ENCODE measurements around the gene ARL5B.

The ARL5B gene

GRCh38 chr10:18681971-18682411, 22.8 kb downstream of the ARL5B start:
- no peaks in the 10 kb centered on the region for H3K27me3 ChIP-seq (ENCODE audit: insufficient read depth, low read length)
- H3K27ac ChIP-seq (ENCODE audit: low read depth, low read length) = no peak overlapping the region
- no peaks in the 10 kb centered on the region for H3K4me1 ChIP-seq (ENCODE audit: insufficient read depth, low read length)
- peaks cover 37% of the 10 kb centered on the region for H3K36me3 ChIP-seq (ENCODE audit: insufficient read depth, low read length)
- H3K4me3 ChIP-seq (ENCODE audit: low read length) = no peak overlapping the region
- H3K9ac ChIP-seq (ENCODE audit: low read depth, low read length) = no peak overlapping the region
- WGBS = 98% methylated on average over 3 of the region's 4 CpGs
- H3K9me3 ChIP-seq (ENCODE audit: insufficient read depth, low read depth, low read length) = no peaks in the 10 kb centered on the region

- Histone ChIP-seq H3K9me3 (ENCODE audit: insufficient read depth, low read depth, low read length) (no peaks in the 10 kb centered on the region), H3K27ac (ENCODE audit: low read depth, low read length) (no peak overlapping the region), H3K27me3 (ENCODE audit: insufficient read depth, low read length) (no peaks in the 10 kb centered on the region), H3K4me3 (ENCODE audit: low read length) (no peak overlapping the region), H3K36me3 (ENCODE audit: insufficient read depth, low read length) (peaks cover 26% of the 10 kb centered on the region), H3K9ac (ENCODE audit: low read depth, low read length) (no peak overlapping the region), H3K4me1 (ENCODE audit: insufficient read depth, low read length) (no peaks in the 10 kb centered on the region)
- WGBS = 100% methylated on average over 1 of the region's 1 CpG
Measured at GRCh38 chr10:18683427-18683826, 24.2 kb downstream of the ARL5B start.

DNA sequence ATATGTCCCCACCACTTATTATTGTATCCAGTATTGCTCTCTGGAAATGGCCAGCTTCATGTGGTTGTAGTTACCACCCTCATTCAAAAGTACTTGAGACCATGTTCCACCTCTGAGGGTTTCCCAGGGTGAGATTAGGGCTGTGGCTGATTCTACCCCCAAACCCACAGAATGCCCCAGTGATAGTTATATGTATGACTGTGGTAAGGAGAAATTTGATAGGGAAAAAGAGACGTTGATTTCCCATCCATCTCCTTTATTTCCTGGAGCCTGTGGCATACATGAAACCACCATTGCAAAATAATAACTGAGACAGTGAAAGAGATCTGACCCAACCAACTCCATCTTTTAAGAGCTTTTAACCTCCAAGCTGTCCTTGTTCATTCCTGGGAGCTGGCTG, 25.2 kb downstream of the ARL5B start:
- Histone ChIP-seq H3K4me3 (ENCODE audit: low read length) (no peak overlapping the region), H3K9me3 (ENCODE audit: insufficient read depth, low read depth, low read length) (no peaks in the 10 kb centered on the region), H3K4me1 (ENCODE audit: insufficient read depth, low read length) (no peaks in the 10 kb centered on the region), H3K27ac (ENCODE audit: low read depth, low read length) (no peak overlapping the region), H3K27me3 (ENCODE audit: insufficient read depth, low read length) (no peaks in the 10 kb centered on the region), H3K9ac (ENCODE audit: low read depth, low read length) (no peak overlapping the region), H3K36me3 (ENCODE audit: insufficient read depth, low read length) (peaks cover 17% of the 10 kb centered on the region; the same call in 1 of the 2 replicates)
- no CpG with 5 or more reads among the region's 1 CpG for WGBS

- Histone ChIP-seq H3K4me3 (ENCODE audit: low read length) (no peak overlapping the region), H3K36me3 (ENCODE audit: insufficient read depth, low read length) (peaks cover 13% of the 10 kb centered on the region; the same call in 1 of the 2 replicates), H3K9ac (ENCODE audit: low read depth, low read length) (no peak overlapping the region), H3K9me3 (ENCODE audit: insufficient read depth, low read depth, low read length) (no peaks in the 10 kb centered on the region), H3K27me3 (ENCODE audit: insufficient read depth, low read length) (no peaks in the 10 kb centered on the region), H3K27ac (ENCODE audit: low read depth, low read length) (no peak overlapping the region), H3K4me1 (ENCODE audit: insufficient read depth, low read length) (no peaks in the 10 kb centered on the region)
- 98% methylated on average over 3 of the region's 3 CpGs for WGBS
Measured at GRCh38 chr10:18684953-18685352, 25.7 kb downstream of the ARL5B start.

DNA sequence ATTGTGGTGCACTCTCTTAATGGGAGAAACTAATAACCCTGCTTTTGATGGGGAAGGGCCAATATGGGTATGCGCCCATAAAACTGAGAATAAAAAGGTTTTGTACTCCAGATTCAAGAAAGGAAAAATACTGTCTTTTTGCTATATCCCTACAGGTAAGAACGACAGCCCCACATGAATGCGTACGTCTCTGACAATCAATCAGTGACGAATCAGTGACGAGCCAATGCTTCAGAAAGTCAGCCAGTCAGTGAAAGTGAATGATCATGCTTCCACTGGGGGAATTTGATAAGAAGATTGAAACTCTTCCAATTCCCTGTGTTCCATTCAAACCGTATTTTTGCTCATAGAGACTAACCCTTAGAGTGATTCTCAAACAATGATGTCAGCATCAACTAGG, 26.3 kb downstream of the ARL5B start:
- no peak overlapping the region for H3K9ac ChIP-seq (ENCODE audit: low read depth, low read length)
- no peaks in the 10 kb centered on the region for H3K9me3 ChIP-seq (ENCODE audit: insufficient read depth, low read depth, low read length)
- H3K27ac ChIP-seq (ENCODE audit: low read depth, low read length) = no peak overlapping the region
- no peak overlapping the region for H3K4me3 ChIP-seq (ENCODE audit: low read length)
- H3K36me3 ChIP-seq (ENCODE audit: insufficient read depth, low read length) = peaks cover 8% of the 10 kb centered on the region; the same call in 1 of the 2 replicates
- no peaks in the 10 kb centered on the region for H3K4me1 ChIP-seq (ENCODE audit: insufficient read depth, low read length)
- WGBS = 94% methylated on average over 7 of the region's 7 CpGs
- no peaks in the 10 kb centered on the region for H3K27me3 ChIP-seq (ENCODE audit: insufficient read depth, low read length)

DNA sequence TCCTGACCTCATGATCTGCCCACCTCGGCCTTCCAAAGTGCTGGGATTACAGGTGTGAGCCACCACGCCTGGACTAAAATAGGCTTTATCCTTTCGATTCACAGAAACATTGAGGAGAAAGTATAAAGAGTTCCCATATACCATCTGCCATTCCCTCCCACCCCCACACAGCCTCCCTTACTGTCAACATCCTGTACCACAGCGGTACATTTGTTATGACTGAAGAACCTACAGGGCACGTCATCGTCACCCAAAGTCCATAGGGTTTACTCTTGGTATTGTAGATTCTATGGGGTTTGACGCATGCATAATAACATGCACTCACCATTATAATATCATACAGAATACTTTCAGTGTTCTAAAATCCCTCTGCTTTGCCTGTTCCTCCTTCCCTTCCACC, 28.0 kb downstream of the ARL5B start:
- no peaks in the 10 kb centered on the region for H3K9me3 ChIP-seq (ENCODE audit: insufficient read depth, low read depth, low read length)
- H3K27ac ChIP-seq (ENCODE audit: low read depth, low read length) = no peak overlapping the region
- H3K4me3 ChIP-seq (ENCODE audit: low read length) = no peak overlapping the region
- no peaks in the 10 kb centered on the region for H3K36me3 ChIP-seq (ENCODE audit: insufficient read depth, low read length)
- H3K4me1 ChIP-seq (ENCODE audit: insufficient read depth, low read length) = no peaks in the 10 kb centered on the region
- H3K9ac ChIP-seq (ENCODE audit: low read depth, low read length) = no peak overlapping the region
- 93% methylated on average over 7 of the region's 7 CpGs for WGBS
- H3K27me3 ChIP-seq (ENCODE audit: insufficient read depth, low read length) = no peaks in the 10 kb centered on the region

- no peaks in the 10 kb centered on the region for H3K9me3 ChIP-seq (ENCODE audit: insufficient read depth, low read depth, low read length)
- no peaks in the 10 kb centered on the region for H3K36me3 ChIP-seq (ENCODE audit: insufficient read depth, low read length)
- 90% methylated on average over 5 of the region's 5 CpGs for WGBS
- H3K27ac ChIP-seq (ENCODE audit: low read depth, low read length) = no peak overlapping the region
- no peak overlapping the region for H3K9ac ChIP-seq (ENCODE audit: low read depth, low read length)
- H3K4me3 ChIP-seq (ENCODE audit: low read length) = no peak overlapping the region
- H3K4me1 ChIP-seq (ENCODE audit: insufficient read depth, low read length) = no peaks in the 10 kb centered on the region
- H3K27me3 ChIP-seq (ENCODE audit: insufficient read depth, low read length) = no peaks in the 10 kb centered on the region
Measured at GRCh38 chr10:18687706-18688105, 28.5 kb downstream of the ARL5B start.

DNA sequence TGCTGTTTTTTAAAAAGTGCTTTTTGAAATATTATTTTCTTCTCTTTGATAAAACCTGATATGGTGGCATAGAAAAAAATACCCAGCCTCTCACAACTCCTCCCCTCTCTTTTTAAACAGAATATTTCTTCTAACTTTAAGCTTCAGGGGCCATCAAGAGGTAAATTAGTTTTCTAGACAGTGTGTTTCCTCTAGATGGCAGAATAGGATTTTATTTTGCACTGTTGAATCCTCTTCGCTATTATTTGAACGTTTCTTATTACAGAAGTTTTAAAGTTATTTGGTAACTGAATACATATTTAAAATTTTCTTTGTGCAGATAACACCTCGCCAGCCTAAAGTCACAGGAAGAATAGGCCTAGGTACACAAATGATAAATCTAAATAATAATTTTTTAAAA, 30.3 kb downstream of the ARL5B start:
- H3K9me3 ChIP-seq (ENCODE audit: insufficient read depth, low read depth, low read length) = no peaks in the 10 kb centered on the region
- H3K27ac ChIP-seq (ENCODE audit: low read depth, low read length) = no peak overlapping the region
- no peaks in the 10 kb centered on the region for H3K4me1 ChIP-seq (ENCODE audit: insufficient read depth, low read length)
- H3K9ac ChIP-seq (ENCODE audit: low read depth, low read length) = no peak overlapping the region
- no peak overlapping the region for H3K4me3 ChIP-seq (ENCODE audit: low read length)
- no peaks in the 10 kb centered on the region for H3K27me3 ChIP-seq (ENCODE audit: insufficient read depth, low read length)
- H3K36me3 ChIP-seq (ENCODE audit: insufficient read depth, low read length) = no peaks in the 10 kb centered on the region
- 100% methylated on average over 1 of the region's 3 CpGs for WGBS

- H3K4me1 ChIP-seq (ENCODE audit: insufficient read depth, low read length) = no peaks in the 10 kb centered on the region
- no peaks in the 10 kb centered on the region for H3K27me3 ChIP-seq (ENCODE audit: insufficient read depth, low read length)
- 96% methylated on average over 6 of the region's 6 CpGs for WGBS
- H3K4me3 ChIP-seq (ENCODE audit: low read length) = no peak overlapping the region
- H3K36me3 ChIP-seq (ENCODE audit: insufficient read depth, low read length) = no peaks in the 10 kb centered on the region
- H3K27ac ChIP-seq (ENCODE audit: low read depth, low read length) = no peak overlapping the region
- no peak overlapping the region for H3K9ac ChIP-seq (ENCODE audit: low read depth, low read length)
- H3K9me3 ChIP-seq (ENCODE audit: insufficient read depth, low read depth, low read length) = no peaks in the 10 kb centered on the region
Measured at GRCh38 chr10:18690541-18690940, 31.3 kb downstream of the ARL5B start.

GRCh38 chr10:18699849-18700840, 40.9 kb downstream of the ARL5B start:
- Histone ChIP-seq H3K27me3 (ENCODE audit: insufficient read depth, low read length) (no peaks in the 10 kb centered on the region), H3K9ac (ENCODE audit: low read depth, low read length) (no peak overlapping the region), H3K36me3 (ENCODE audit: insufficient read depth, low read length) (no peaks in the 10 kb centered on the region), H3K27ac (ENCODE audit: low read depth, low read length) (no peak overlapping the region), H3K9me3 (ENCODE audit: insufficient read depth, low read depth, low read length) (no peaks in the 10 kb centered on the region), H3K4me3 (ENCODE audit: low read length) (no peak overlapping the region), H3K4me1 (ENCODE audit: insufficient read depth, low read length) (no peaks in the 10 kb centered on the region)
- 92% methylated on average over 6 of the region's 6 CpGs for WGBS

DNA sequence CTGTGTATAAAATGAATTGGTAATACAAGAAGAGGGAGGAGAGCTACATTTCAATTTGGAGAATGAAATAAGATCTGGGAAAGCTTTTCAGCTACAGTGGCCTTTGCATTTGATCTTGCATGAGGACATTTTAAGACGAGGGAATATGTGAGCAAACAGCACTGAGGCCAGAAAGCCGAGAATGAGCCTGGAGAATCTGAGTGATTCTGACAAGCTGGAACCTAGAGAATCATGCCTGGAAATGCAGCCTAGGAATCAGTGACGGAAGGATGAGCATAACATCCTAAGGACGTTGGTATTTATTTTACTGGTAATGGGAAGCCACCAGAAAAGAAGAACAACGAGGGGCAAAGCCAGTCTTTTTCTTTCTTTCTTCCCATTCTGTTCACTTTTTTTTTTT, 44.3 kb downstream of the ARL5B start:
- whole genome bisulfite sequencing = 89% methylated on average over 4 of the region's 5 CpGs

More for the DNA sequence above, 44.3 kb downstream of the ARL5B start:
- H3K9ac ChIP-seq (ENCODE audit: low read depth, low read length) = no peak overlapping the region
- no peaks in the 10 kb centered on the region for H3K27me3 ChIP-seq (ENCODE audit: insufficient read depth, low read length)
- no peak overlapping the region for H3K4me3 ChIP-seq (ENCODE audit: low read length)
- no peaks in the 10 kb centered on the region for H3K9me3 ChIP-seq (ENCODE audit: insufficient read depth, low read depth, low read length)
- no peak overlapping the region for H3K27ac ChIP-seq (ENCODE audit: low read depth, low read length)
- no peaks in the 10 kb centered on the region for H3K36me3 ChIP-seq (ENCODE audit: insufficient read depth, low read length)
- H3K4me1 ChIP-seq (ENCODE audit: insufficient read depth, low read length) = no peaks in the 10 kb centered on the region
